ENCODE data around the gene PNLDC1.

Gene PNLDC1, protein sequence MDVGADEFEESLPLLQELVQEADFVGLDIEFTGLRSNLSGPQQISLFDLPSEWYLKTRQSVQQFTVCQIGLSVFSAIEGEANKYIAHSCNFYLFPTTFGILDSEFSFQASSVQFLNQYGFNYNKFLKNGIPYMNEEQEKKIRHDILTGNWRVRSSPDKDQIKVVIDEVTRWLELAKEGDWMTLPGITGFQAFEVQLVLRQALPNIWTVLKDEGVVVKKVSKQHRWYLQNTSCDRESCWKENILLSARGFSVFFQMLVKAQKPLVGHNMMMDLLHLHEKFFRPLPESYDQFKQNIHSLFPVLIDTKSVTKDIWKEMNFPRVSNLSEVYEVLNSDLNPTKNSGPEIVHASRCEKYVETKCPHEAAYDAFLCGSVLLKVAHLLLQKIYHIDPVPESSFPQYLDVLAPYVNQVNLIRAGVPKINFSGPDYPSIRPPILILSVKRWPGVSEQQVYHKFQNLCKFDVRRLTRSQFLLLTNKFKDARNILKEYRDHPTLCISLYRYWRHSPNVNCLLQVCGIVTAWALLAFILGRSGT

DNA sequence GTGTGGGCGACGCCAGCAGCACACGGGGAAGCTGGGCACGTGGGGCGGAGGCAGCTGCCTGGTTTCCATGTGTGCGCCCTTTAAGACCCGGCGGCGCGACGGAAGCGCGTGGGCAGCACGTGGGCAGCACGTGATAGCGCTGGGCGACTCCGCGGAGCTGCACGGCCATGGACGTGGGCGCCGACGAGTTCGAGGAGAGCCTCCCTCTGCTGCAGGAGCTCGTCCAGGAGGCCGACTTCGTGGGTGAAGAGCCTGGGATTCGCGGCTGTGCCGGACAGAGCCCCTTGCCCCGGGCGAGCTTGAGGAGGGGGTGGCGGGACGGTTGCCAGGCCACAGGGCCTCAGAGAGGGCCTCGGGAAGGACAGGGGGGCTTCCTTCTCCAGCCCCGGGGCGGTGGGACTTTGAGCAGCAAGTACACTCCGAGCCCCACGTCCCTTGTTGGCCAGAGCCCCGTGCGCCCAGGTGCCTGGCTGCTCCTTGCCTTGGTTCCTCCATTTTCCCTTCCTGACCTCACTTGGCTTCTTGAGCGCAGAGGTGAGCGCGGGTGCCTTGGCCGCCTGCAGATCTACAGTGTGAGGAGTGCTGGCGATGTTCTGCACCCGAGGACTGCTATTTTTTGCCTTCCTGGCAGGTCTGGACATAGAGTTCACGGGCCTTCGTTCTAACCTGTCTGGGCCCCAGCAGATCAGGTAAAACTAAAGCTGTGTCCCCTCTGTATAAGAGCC, at the start of gene PNLDC1:
PNLDC1 (plus strand) TSS at position 136 of the 725 bp plus-strand sequence; CDS start at position 168, 32 bp downstream.
- Histone ChIP-seq H3K27me3 (ENCODE audit: control insufficient read depth, insufficient read depth, low read length) (no peaks in the 10 kb centered on the region), H3K4me1 (ENCODE audit: control insufficient read depth, low read depth, low read length) (no peaks in the 10 kb centered on the region), H3K36me3 (ENCODE audit: control insufficient read depth, low read depth, low read length) (peaks cover 27% of the 10 kb centered on the region), H3K9me3 (ENCODE audit: control insufficient read depth, low read depth, low read length) (no peaks in the 10 kb centered on the region), H3K4me3 (ENCODE audit: low read length) (no peak within 1 kb of the TSS), H3K9ac (ENCODE audit: low read length) (no peak within 1 kb of the TSS), H3K27ac (ENCODE audit: low read length) (no peak within 1 kb of the TSS)

DNA sequence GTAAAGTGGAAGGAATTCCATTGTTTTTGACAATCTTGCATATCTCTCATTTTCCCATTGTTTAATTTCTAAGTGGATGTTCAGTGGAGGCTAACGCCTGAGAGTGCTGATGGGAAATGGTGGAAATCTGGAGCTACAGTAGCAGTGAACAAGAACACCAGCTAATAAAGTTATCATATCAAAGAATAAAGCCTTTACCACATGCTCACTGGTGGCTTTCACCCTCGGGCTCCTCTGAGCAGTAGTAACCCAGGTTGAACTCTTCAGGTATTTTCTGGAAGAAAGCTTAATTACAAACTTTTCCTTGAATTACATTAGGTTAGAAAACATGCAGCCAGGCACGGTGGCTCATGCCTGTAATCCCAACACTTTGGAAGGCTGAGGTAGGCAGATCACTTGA, 48.6 kb upstream of the PNLDC1 start:
- no peak overlapping the region for H3K4me3 ChIP-seq (ENCODE audit: low read length)
- H3K9me3 ChIP-seq (ENCODE audit: control insufficient read depth, low read depth, low read length), result no peaks in the 10 kb centered on the region
- peaks cover 97% of the 10 kb centered on the region for H3K36me3 ChIP-seq (ENCODE audit: control insufficient read depth, low read depth, low read length)
- H3K27ac ChIP-seq (ENCODE audit: low read length), result no peak overlapping the region
- H3K4me1 ChIP-seq (ENCODE audit: control insufficient read depth, low read depth, low read length), result no peaks in the 10 kb centered on the region
- no peaks in the 10 kb centered on the region for H3K27me3 ChIP-seq (ENCODE audit: control insufficient read depth, insufficient read depth, low read length)
- H3K9ac ChIP-seq (ENCODE audit: low read length), result no peak overlapping the region

DNA sequence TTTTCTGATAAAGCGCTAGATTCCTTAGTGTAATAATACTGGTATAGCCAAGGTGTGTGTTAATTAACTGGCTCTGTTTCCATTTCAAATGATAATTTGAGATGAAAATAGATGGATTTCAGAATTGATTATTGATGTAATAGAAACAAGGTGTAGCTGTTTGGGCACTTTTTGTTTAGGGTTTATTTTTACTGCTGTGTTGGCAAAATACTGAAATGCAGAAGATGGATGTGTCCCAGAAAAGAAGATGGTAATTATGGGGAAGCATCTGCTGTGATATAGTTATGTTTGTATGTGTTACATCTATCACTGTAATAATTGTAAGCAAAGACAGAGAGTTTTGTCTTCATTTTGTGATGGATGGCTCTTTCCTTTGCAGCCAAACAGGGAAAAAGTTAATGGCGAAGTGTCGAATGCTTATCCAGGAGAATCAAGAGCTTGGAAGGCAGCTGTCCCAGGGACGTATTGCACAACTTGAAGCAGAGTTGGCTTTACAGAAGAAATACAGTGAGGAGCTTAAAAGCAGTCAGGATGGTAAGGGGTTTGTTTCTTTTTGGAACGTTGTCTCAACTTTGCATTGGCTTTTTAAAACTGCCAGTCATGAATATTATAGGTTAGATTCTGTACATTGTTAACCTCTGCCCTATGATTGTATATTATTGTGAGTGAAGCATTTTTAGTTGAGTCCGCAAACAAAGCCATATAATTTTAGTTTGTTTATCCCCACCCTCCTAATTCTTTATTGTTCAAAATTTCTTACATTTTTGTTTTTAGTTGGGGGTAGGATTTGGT, 46.8 kb upstream of the PNLDC1 start:
- no peaks in the 10 kb centered on the region for H3K9me3 ChIP-seq (ENCODE audit: control insufficient read depth, low read depth, low read length)
- H3K27ac ChIP-seq (ENCODE audit: low read length), result no peak overlapping the region
- H3K4me3 ChIP-seq (ENCODE audit: low read length), result no peak overlapping the region
- no peaks in the 10 kb centered on the region for H3K27me3 ChIP-seq (ENCODE audit: control insufficient read depth, insufficient read depth, low read length)
- H3K36me3 ChIP-seq (ENCODE audit: control insufficient read depth, low read depth, low read length), result peaks cover 87% of the 10 kb centered on the region
- H3K4me1 ChIP-seq (ENCODE audit: control insufficient read depth, low read depth, low read length), result no peaks in the 10 kb centered on the region
- H3K9ac ChIP-seq (ENCODE audit: low read length), result no peak overlapping the region

DNA sequence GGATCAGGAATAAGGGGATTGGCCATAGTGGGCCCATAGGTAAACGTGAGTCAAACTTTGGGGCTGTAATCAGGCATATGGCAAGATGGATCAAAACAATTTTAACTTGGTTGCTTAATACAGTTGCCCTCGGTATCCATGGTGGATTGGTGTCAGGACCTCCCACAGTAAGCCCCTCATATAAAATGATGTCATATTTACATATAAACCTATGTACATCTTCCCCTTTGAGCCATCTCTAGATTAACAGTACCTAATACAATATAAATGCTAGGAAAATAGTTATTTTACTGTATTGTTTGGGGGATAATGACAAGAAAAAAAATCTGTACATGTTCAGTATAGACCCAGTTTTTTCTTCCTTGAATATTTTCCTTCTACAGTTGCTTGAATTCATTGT, 45.7 kb upstream of the PNLDC1 start:
- H3K4me1 ChIP-seq (ENCODE audit: control insufficient read depth, low read depth, low read length), result no peaks in the 10 kb centered on the region
- peaks cover 81% of the 10 kb centered on the region for H3K36me3 ChIP-seq (ENCODE audit: control insufficient read depth, low read depth, low read length)

DNA sequence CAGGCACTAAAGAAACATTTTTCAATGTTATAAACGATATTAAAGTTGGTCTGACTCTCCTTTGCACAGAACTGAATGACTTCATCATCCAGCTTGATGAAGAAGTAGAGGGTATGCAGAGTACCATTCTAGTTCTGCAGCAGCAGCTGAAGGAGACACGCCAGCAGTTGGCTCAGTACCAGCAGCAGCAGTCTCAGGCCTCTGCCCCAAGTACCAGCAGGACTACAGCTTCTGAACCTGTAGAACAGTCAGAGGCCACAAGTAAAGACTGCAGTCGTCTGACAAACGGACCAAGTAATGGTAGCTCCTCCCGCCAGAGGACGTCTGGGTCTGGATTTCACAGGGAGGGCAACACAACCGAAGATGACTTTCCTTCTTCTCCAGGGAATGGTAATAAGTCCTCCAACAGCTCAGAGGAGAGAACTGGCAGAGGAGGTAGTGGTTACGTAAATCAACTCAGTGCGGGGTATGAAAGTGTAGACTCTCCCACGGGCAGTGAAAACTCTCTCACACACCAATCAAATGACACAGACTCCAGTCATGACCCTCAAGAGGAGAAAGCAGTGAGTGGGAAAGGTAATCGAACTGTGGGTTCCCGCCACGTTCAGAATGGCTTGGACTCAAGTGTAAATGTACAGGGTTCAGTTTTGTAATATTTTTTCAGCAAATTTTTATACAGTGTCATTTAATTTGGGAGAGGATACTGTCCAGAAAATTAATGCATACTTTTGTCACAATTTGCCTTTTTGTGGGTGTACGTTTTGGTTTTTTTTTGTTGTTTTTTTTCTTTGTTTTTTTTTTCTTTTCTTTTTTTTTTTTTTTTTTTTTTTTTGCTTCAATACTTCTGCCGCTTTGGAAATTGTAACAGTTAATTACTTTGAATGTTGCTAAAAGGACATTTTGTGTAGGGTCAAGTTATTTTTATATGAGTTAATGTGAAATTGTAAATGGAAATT, 44.8 kb upstream of the PNLDC1 start:
- Histone ChIP-seq H3K9me3 (ENCODE audit: control insufficient read depth, low read depth, low read length) (no peaks in the 10 kb centered on the region), H3K4me3 (ENCODE audit: low read length) (no peak overlapping the region), H3K9ac (ENCODE audit: low read length) (no peak overlapping the region), H3K27ac (ENCODE audit: low read length) (no peak overlapping the region), H3K27me3 (ENCODE audit: control insufficient read depth, insufficient read depth, low read length) (no peaks in the 10 kb centered on the region), H3K4me1 (ENCODE audit: control insufficient read depth, low read depth, low read length) (peaks cover 7% of the 10 kb centered on the region), H3K36me3 (ENCODE audit: control insufficient read depth, low read depth, low read length) (peaks cover 73% of the 10 kb centered on the region)

More for the DNA sequence above, 45.7 kb upstream of the PNLDC1 start:
- no peak overlapping the region for H3K27ac ChIP-seq (ENCODE audit: low read length)
- H3K9me3 ChIP-seq (ENCODE audit: control insufficient read depth, low read depth, low read length), result no peaks in the 10 kb centered on the region
- no peak overlapping the region for H3K4me3 ChIP-seq (ENCODE audit: low read length)
- no peak overlapping the region for H3K9ac ChIP-seq (ENCODE audit: low read length)
- no peaks in the 10 kb centered on the region for H3K27me3 ChIP-seq (ENCODE audit: control insufficient read depth, insufficient read depth, low read length)

DNA sequence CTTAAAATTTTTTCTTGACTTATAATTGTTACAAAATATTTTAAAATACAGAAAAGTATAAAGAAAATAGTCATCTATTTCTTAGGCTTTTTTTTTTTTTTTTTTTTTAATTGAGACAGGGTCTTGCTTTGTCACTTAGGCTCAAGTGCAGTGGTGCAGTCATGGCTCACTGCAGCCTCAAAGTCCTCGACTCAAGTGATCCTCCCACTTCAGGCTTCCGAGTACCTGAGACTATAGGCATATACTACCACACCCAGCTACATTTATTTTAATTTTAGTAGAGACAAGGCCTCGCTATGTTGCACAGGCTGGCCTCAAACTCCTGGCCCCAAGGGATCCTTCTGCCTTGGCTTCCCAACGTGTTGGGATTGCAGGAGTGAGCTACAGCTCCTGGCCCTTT, 43.6 kb upstream of the PNLDC1 start:
- peaks cover 16% of the 10 kb centered on the region for H3K4me1 ChIP-seq (ENCODE audit: control insufficient read depth, low read depth, low read length)
- H3K9me3 ChIP-seq (ENCODE audit: control insufficient read depth, low read depth, low read length), result no peaks in the 10 kb centered on the region
- peaks cover 60% of the 10 kb centered on the region for H3K36me3 ChIP-seq (ENCODE audit: control insufficient read depth, low read depth, low read length)
- H3K9ac ChIP-seq (ENCODE audit: low read length), result no peak overlapping the region
- H3K4me3 ChIP-seq (ENCODE audit: low read length), result no peak overlapping the region
- H3K27ac ChIP-seq (ENCODE audit: low read length), result no peak overlapping the region
- no peaks in the 10 kb centered on the region for H3K27me3 ChIP-seq (ENCODE audit: control insufficient read depth, insufficient read depth, low read length)

DNA sequence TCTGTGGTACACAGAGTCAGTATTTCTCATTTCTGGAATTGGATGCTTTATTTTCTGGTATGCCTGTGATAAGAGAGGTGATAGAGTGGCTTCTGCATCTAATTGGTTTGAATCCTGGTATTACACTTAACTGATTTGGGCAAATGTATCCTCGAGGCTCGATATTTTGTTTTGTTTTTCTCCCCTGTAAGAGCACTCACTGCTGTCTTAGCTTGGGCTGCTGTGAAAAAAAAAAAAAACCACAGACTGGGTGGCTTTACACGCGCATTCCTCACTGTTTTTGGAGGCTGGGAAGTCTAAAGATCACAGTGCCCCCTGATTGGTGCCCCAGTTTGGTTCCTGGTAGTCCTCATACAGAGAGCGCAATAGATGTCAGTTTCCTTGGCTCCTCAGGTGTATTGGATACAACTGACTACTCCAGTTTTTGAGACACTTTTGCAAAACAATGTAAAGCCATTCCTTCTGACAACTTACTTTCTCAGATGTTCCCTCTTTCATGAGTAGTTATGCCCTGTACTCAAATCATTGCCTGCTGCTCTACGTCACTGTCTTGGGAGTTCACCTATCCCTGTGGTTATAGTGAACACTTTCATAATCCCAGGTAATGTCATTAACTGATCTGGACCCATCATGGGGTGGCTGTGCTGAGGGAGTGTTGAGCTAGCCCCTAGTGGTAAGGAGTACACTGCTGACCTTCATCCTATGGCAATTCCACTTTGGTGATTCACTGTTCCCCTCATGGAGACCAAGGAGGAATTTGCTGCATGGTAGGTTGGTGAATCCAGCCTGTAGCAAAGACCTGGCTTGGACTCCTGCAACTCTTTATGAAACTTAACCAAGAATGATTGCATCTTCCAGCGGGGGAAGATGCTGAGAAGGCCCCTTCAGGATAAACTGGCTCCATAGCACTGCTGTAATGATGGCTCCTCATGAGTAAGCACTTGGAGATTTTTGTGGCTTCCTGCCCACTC, 41.8 kb upstream of the PNLDC1 start:
- H3K9me3 ChIP-seq (ENCODE audit: control insufficient read depth, low read depth, low read length), result no peaks in the 10 kb centered on the region
- no peak overlapping the region for H3K9ac ChIP-seq (ENCODE audit: low read length)
- H3K36me3 ChIP-seq (ENCODE audit: control insufficient read depth, low read depth, low read length), result peaks cover 47% of the 10 kb centered on the region
- H3K27me3 ChIP-seq (ENCODE audit: control insufficient read depth, insufficient read depth, low read length), result no peaks in the 10 kb centered on the region
- peaks cover 22% of the 10 kb centered on the region for H3K4me1 ChIP-seq (ENCODE audit: control insufficient read depth, low read depth, low read length)
- no peak overlapping the region for H3K27ac ChIP-seq (ENCODE audit: low read length)
- no peak overlapping the region for H3K4me3 ChIP-seq (ENCODE audit: low read length)

DNA sequence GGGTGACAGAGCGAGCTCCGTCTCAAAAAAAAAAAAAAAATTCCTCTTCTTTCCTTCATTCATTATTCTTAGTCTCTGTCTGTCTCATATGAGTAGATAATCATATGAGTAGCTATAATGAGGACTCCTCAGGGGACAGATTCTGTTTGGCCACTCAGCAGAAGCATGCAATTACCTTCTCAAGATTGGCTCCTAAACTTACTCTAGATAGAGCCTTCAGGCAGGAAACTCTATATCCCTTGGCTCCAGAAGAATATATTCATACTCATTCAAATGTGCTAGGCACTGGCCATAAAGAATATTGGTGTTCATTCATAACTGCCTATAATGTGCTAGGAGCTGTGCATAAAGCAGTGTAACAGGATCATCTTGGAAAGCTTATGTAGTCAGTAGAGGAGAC, 40.4 kb upstream of the PNLDC1 start:
- H3K9me3 ChIP-seq (ENCODE audit: control insufficient read depth, low read depth, low read length), result no peaks in the 10 kb centered on the region
- H3K4me3 ChIP-seq (ENCODE audit: low read length), result no peak overlapping the region
- H3K4me1 ChIP-seq (ENCODE audit: control insufficient read depth, low read depth, low read length), result peaks cover 22% of the 10 kb centered on the region
- H3K27me3 ChIP-seq (ENCODE audit: control insufficient read depth, insufficient read depth, low read length), result no peaks in the 10 kb centered on the region
- H3K9ac ChIP-seq (ENCODE audit: low read length), result peak overlapping the region; percentile 89
- no peak overlapping the region for H3K27ac ChIP-seq (ENCODE audit: low read length)
- peaks cover 44% of the 10 kb centered on the region for H3K36me3 ChIP-seq (ENCODE audit: control insufficient read depth, low read depth, low read length)

DNA sequence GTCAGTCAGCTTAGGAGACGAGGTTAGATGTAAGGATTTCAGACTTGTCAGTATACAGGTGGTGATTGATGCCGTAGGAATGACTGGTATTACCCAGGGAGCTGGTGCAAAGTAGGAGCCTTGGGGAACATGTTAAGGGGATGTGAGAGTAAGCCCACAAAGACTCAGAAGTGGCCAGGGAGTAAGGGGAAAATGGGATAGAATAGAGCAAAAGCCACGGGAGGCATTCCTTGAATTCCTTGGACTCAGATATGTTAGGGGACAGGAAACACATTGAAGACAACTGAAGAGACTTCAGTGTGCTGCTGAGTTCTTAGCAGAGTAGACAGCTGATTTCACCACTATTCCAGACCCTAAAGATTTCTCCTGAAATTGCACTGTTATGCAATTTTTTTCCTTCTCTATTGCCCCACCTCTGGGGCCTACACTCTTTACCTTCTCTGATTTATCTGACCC, 39.4 kb upstream of the PNLDC1 start:
- Histone ChIP-seq H3K27ac (ENCODE audit: low read length) (peak overlapping the region; percentile 97), H3K36me3 (ENCODE audit: control insufficient read depth, low read depth, low read length) (peaks cover 41% of the 10 kb centered on the region), H3K9ac (ENCODE audit: low read length) (peak overlapping the region; percentile 89), H3K4me3 (ENCODE audit: low read length) (peak overlapping the region; percentile 85), H3K27me3 (ENCODE audit: control insufficient read depth, insufficient read depth, low read length) (no peaks in the 10 kb centered on the region), H3K4me1 (ENCODE audit: control insufficient read depth, low read depth, low read length) (peaks cover 22% of the 10 kb centered on the region), H3K9me3 (ENCODE audit: control insufficient read depth, low read depth, low read length) (no peaks in the 10 kb centered on the region)
